Endodermal cell (in vitro differentiated cells): ENCODE data around the gene RPP25. TPM values are rescaled to one million over a fixed set of nuclear protein-coding genes. Genes with fewer than 3 reads are reported as not detected.

ENCODE experiments used
- DNase-seq: peaks from one replicate; pipeline ENCODE4 v3.0.0-alpha.2; 2017
- H3K27ac ChIP-seq: 2 replicates; pipeline ENCODE4 v1.5.1; 2013; ENCODE audit warnings: mild to moderate bottlenecking, low read depth, low read length, moderate library complexity
- H3K27me3 ChIP-seq: 2 replicates; pipeline ENCODE4 v1.6.1; 2013; ENCODE audit warnings: mild to moderate bottlenecking, low read length, moderate library complexity; ENCODE audit not compliant: insufficient read depth, control insufficient read depth, poor library complexity, severe bottlenecking
- H3K36me3 ChIP-seq: 2 replicates; pipeline ENCODE4 v1.7.0; 2013; ENCODE audit warnings: mild to moderate bottlenecking, low read length, moderate library complexity; ENCODE audit not compliant: control insufficient read depth, insufficient read depth
- H3K4me1 ChIP-seq: one replicate; pipeline ENCODE4 v1.7.0; 2013; ENCODE audit warnings: low read length; ENCODE audit not compliant: control insufficient read depth, insufficient read depth
- H3K4me3 ChIP-seq: 2 replicates; pipeline ENCODE4 v1.5.1; 2013; ENCODE audit warnings: mild to moderate bottlenecking, low read length, moderate library complexity
- H3K9ac ChIP-seq: 2 replicates; pipeline ENCODE4 v1.6.1; 2013; ENCODE audit warnings: mild to moderate bottlenecking, low read length, moderate library complexity; ENCODE audit not compliant: poor library complexity, severe bottlenecking; ENCODE audit errors: extremely low read depth
- H3K9me3 ChIP-seq: 2 replicates; pipeline ENCODE4 v1.6.1; 2013; ENCODE audit warnings: mild to moderate bottlenecking, low read length, moderate library complexity; ENCODE audit not compliant: control insufficient read depth
- H3K27ac Mint-ChIP-seq: 2 replicates; pipeline ENCODE4 v1.8.0; 2020; ENCODE audit warnings: mixed read lengths
- H3K27me3 Mint-ChIP-seq: 2 replicates; pipeline ENCODE4 v1.8.0; 2021; ENCODE audit warnings: mild to moderate bottlenecking, mixed read lengths; ENCODE audit not compliant: insufficient read depth
- H3K36me3 Mint-ChIP-seq: 2 replicates; pipeline ENCODE4 v1.8.0; 2020; ENCODE audit warnings: low read depth, mixed read lengths
- H3K4me1 Mint-ChIP-seq: 2 replicates; pipeline ENCODE4 v1.8.0; 2020; ENCODE audit warnings: mixed read lengths
- H3K4me3 Mint-ChIP-seq: 2 replicates; pipeline ENCODE4 v1.8.0; 2020; ENCODE audit warnings: mild to moderate bottlenecking, moderate library complexity, mixed read lengths
- H3K9me3 Mint-ChIP-seq: 2 replicates; pipeline ENCODE4 v1.8.0; 2020; ENCODE audit warnings: mild to moderate bottlenecking, mixed read lengths
- WGBS, 2 experiments: methylation state at CpG; one replicate each; pipeline versions ENCODE4 v1.1.5 to v1.1.7; 2013; ENCODE audit warnings: missing lambda C conversion rate in 2 of 2, mixed read lengths in 1 of 2; ENCODE audit not compliant: insufficient coverage in 1 of 2, insufficient read length in 1 of 2; 5-methylcytosine and 5-hydroxymethylcytosine counted together
- total RNA-seq, 2 donors: library from RNA; stranded (reverse); fragmentation: NEBNext Ultra II Directional in 1 of 2; extraction: Animal tissue kit (Norgen Biotek cat#: 25700) in 1 of 2; gene quantifications; 2 replicates in 1 of 2; 3 replicates in 1 of 2; pipeline ENCODE4 v1.2.1, GENCODE V29; 2021
- TF ChIP-seq, protein P1 (sequence below): fragments of 200-600 bp; sonication (generic); conservative IDR thresholded peaks from 2 replicates; pipeline ENCODE4 v1.5.0; 2021; ENCODE audit warnings: antibody characterized with exemption, mild to moderate bottlenecking

The RPP25 gene
- total RNA-seq, 2 donors from 2014 or later: 4.6 to 9.9 TPM

DNA sequence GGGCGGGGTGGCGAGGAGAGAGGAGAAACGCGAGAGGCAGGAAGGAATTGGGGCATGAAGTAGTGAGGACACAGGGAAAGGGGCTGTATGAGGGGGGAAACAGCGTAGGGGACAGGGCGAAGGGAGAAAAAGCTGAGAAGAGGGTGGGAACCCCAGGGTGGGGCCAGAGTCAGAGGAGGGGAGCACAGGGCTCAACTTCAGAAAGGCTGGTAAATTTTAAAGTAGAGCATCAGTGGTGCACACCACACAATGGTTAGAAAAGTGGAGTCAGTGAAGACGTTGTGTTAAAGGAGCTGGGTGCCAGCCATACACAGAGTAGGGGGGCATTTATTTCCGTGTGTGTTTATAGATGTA, 3.0 kb upstream of the RPP25 start:
- no peaks in the 10 kb centered on the region for H3K9me3 Mint-ChIP-seq
- DNase-seq: no peak
- peaks cover 5% of the 10 kb centered on the region for H3K4me1 ChIP-seq
- TF ChIP-seq, protein P1, sequence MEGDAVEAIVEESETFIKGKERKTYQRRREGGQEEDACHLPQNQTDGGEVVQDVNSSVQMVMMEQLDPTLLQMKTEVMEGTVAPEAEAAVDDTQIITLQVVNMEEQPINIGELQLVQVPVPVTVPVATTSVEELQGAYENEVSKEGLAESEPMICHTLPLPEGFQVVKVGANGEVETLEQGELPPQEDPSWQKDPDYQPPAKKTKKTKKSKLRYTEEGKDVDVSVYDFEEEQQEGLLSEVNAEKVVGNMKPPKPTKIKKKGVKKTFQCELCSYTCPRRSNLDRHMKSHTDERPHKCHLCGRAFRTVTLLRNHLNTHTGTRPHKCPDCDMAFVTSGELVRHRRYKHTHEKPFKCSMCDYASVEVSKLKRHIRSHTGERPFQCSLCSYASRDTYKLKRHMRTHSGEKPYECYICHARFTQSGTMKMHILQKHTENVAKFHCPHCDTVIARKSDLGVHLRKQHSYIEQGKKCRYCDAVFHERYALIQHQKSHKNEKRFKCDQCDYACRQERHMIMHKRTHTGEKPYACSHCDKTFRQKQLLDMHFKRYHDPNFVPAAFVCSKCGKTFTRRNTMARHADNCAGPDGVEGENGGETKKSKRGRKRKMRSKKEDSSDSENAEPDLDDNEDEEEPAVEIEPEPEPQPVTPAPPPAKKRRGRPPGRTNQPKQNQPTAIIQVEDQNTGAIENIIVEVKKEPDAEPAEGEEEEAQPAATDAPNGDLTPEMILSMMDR: no peak
- peaks cover 22% of the 10 kb centered on the region for H3K4me1 Mint-ChIP-seq
- WGBS, 2 experiments: 27 to 28% methylated on average over 6 to 8 of the region's 8 CpGs
- H3K27ac Mint-ChIP-seq: no peak overlapping the region
- no peak overlapping the region for H3K4me3 ChIP-seq
- peaks cover 78% of the 10 kb centered on the region for H3K27me3 Mint-ChIP-seq
- no peak overlapping the region for H3K27ac ChIP-seq
- H3K27me3 ChIP-seq: peaks cover 66% of the 10 kb centered on the region
- H3K36me3 Mint-ChIP-seq: no peaks in the 10 kb centered on the region
- H3K4me3 Mint-ChIP-seq: peak overlapping the region; percentile 63
- no peaks in the 10 kb centered on the region for H3K9me3 ChIP-seq
- H3K9ac ChIP-seq: no peak overlapping the region
- no peaks in the 10 kb centered on the region for H3K36me3 ChIP-seq

DNA sequence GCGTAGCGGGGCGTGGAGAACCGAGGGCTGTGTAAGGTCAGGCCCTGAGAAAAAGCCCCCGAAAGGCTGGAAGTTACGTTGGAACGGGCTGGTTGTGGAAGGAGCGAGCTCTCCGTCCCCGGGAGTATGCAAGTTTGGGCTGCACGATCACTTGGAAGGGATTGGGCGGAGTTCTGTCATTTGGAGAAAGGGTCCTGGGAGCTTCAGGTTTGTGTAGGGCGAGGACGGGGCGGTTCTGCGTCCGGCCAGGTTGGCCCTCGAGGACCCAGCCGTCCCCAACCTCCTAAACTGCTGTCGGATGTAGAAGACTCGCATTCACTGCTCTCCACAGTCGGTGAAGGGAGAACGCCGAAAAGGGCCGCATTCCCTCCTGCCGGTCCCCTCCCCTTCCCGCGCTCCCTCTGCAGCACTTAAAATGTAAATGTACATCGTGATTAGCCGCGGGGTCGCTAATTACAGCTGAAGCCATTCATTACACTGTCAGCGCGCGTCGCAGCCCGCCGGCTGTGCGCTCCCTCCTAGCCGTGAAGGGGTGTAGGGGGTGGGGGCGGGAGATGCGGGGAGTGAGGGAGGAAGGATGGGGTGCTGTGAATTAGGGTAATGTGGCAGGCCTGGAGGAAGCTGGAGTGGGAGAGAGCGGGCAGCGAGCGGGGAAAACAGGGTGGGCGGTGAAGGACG, 2.5 kb upstream of the RPP25 start:
- H3K4me1 ChIP-seq: peaks cover 9% of the 10 kb centered on the region
- H3K9me3 ChIP-seq: no peaks in the 10 kb centered on the region
- H3K9ac ChIP-seq: no peak overlapping the region
- Mint-ChIP-seq H3K4me3 (peak overlapping the region; percentile 63), H3K4me1 (peaks cover 22% of the 10 kb centered on the region), H3K27ac (no peak overlapping the region), H3K9me3 (no peaks in the 10 kb centered on the region), H3K36me3 (no peaks in the 10 kb centered on the region), H3K27me3 (peaks cover 78% of the 10 kb centered on the region)
- no peak overlapping the region for H3K27ac ChIP-seq
- DNase-seq: peak; percentile 80
- 3% methylated on average over 15 to 47 of the region's 47 CpGs for WGBS, 2 experiments
- H3K36me3 ChIP-seq: no peaks in the 10 kb centered on the region
- peaks cover 66% of the 10 kb centered on the region for H3K27me3 ChIP-seq
- peak overlapping the region; percentile 81 for H3K4me3 ChIP-seq
- TF ChIP-seq, protein P1: no peak

GRCh38 chr15:74958320-74958907, 1.8 kb upstream of the RPP25 start:
- DNase-seq: peak; percentile 83
- H3K9me3 Mint-ChIP-seq: no peaks in the 10 kb centered on the region
- H3K4me3 Mint-ChIP-seq: peak overlapping the region; percentile 63
- H3K4me1 ChIP-seq: peaks cover 12% of the 10 kb centered on the region
- H3K9me3 ChIP-seq: no peaks in the 10 kb centered on the region
- H3K27ac ChIP-seq: no peak overlapping the region
- TF ChIP-seq, protein P1: peak; percentile 59
- peaks cover 66% of the 10 kb centered on the region for H3K27me3 ChIP-seq
- no peak overlapping the region for H3K27ac Mint-ChIP-seq
- H3K36me3 Mint-ChIP-seq: no peaks in the 10 kb centered on the region
- H3K36me3 ChIP-seq: no peaks in the 10 kb centered on the region
- 0 to 1% methylated on average over 15 to 28 of the region's 28 CpGs for WGBS, 2 experiments
- peak overlapping the region; percentile 81 for H3K4me3 ChIP-seq
- H3K27me3 Mint-ChIP-seq: peaks cover 78% of the 10 kb centered on the region
- H3K9ac ChIP-seq: no peak overlapping the region
- peaks cover 24% of the 10 kb centered on the region for H3K4me1 Mint-ChIP-seq
